ENCODE results near the gene TNFAIP2.

TNFAIP2 gene, protein sequence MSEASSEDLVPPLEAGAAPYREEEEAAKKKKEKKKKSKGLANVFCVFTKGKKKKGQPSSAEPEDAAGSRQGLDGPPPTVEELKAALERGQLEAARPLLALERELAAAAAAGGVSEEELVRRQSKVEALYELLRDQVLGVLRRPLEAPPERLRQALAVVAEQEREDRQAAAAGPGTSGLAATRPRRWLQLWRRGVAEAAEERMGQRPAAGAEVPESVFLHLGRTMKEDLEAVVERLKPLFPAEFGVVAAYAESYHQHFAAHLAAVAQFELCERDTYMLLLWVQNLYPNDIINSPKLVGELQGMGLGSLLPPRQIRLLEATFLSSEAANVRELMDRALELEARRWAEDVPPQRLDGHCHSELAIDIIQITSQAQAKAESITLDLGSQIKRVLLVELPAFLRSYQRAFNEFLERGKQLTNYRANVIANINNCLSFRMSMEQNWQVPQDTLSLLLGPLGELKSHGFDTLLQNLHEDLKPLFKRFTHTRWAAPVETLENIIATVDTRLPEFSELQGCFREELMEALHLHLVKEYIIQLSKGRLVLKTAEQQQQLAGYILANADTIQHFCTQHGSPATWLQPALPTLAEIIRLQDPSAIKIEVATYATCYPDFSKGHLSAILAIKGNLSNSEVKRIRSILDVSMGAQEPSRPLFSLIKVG

DNA sequence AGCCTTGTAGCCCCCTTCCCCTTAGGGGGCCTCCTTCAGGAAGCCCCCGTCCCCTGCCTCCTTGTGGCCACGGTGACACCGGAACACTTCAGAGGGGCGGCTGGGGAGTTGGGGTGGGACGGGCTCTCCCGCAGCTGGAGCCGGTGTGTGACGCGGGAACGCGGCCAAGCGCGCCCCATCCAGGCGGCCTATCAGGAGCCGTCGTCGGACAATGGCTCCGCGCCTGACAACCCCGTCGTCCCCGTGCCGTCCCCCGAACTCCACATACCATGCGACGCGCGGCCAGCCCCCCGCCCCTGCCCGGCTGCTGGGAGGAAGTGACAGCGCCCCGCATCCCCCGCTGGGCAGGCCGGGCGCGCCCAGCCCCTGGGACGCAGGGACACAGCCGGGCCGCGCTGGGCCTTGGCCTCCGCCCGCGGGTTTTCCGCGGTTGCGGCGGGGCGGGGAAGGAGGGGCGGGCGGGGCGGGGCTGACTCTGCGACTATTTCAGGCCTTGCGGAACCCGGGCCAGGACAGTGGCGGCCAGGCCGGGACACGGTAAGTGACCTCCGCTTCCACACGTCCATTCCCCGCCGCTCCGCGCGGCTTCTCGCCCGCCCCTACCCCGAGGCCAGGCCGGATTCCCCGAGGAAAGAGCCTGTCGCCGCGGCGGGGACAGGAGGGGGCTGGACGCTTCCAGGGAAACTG lies at the start of gene TNFAIP2:
TNFAIP2 (plus strand) TSS at position 515 of the 687 bp plus-strand sequence. CDS start 2,997 bp downstream, outside the sequence.
- no peak for FAIRE-seq

DNA sequence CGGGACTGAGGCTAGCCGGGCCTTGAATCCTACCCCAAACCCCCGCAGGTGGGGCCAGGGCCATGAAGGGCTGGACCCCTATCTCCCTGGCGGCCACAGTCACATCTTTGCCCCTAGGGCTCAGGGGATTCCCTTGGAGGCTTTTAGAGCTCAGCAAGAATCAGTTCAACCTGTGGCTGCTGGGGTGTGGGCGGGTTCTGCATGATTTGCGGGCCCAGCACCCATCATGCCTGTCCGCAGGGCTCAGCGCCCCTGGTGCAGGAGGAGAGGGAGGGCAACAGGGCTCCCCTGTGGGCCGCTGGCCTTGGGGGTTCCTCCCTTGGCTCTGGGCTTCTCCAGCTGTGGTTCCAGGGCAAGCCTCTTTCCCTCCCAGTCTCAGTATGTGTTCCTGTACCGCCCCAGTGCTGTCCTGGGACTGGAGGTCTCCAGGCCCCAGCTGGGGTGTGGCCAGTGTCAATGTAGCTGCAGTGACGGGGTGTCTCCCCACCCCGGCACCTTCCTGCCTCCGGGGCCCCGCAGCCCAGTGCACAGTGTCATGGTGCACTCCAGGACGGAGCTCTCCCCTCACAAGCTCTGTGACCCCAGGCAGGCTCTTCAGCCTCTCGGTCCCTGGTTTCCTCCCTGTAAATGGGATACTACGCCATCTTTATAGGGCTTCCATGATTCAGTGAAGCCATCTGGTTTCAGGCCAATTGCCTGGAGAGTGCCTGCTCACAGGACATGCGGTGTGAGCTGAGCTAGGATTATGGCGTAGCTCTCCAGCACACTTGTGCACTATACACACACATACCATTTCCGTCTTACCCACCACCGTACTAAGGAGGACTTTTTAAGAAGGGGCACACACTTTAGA lies 49.2 kb upstream of the TNFAIP2 start:
- no peak for FAIRE-seq

DNA sequence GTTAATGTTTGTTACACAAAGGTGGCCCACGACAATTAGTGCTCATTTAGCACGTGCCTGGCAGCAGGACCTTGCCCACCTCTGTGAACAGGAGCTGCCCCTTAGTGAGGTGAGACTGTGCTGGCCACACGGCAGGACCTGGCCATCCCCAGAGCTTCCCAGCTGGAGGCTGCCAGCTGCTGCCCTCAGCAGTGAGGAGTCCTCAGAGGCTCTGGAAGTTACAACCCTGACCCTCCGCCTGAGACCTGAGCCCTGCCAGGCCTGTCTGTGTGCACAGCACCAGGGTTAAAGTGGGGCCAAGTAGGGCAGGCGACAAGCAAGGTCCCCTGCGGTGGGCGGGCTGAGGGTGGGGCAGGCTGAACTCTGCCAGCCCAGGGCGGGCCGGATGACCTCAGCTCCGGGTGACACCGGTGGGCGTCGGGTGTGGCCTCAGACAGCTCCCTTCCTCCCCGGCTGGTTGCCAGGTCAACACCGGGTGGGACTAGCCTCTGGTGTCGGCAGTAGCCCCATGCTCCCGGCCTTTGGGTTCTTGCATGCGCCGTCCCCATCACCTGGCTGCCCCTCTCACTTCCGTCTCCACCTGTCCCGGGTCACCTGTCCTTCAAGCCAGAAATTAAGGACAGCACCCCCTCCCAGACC lies 48.4 kb upstream of the TNFAIP2 start:
- FAIRE-seq, result no peak

DNA sequence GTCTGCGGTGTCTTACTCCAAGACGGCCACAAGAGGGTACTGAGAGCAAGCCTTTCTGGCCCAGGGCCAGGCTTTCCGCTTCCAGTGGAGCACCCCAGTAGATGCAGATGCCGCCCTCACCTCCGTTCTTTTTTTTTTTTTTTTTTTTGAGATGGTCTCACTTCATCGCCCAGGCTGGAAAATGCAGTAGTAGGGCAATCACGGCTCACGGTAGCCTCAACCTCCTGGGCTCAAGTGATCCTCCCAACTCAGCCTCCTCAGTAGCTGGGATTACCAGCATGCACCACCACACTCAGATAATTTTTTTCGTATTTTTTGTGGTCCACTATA lies 44.9 kb upstream of the TNFAIP2 start:
- FAIRE-seq, result peak; percentile 18

DNA sequence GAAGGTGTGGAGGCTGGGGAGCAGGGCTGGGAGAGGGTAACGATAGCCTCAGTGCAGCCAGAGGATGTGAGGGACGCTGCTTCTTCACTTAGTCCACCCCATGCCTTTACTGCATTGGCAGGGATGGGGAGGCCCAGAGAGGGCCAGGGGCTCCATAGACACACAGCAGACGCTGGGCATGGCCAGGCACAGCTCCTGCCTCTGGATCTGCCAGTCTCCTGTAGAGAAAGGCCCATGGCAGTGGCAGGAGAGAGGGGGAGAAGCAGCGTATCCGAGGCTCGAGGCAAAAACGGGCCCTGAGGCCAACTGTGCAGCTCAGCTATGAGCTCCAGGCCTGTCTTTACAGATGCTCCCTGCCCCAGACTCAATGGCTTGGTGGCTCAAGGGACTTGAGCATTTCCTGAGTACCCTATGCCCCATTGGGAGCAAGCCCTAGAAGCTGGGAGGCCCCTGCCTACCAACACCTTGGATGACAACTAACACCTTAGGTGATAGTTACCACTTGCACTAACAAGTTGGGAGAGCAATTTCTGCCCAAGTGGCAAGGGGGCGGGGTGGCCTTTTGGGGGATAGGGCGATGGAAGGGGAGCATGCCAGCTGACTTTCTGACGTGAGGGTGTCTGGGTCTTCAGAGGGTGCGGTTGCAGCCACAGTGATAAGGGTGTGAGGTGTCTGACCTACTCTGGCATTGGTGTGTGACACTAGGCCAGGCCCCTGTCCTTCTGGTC lies 44.2 kb upstream of the TNFAIP2 start:
- FAIRE-seq, result no peak

DNA sequence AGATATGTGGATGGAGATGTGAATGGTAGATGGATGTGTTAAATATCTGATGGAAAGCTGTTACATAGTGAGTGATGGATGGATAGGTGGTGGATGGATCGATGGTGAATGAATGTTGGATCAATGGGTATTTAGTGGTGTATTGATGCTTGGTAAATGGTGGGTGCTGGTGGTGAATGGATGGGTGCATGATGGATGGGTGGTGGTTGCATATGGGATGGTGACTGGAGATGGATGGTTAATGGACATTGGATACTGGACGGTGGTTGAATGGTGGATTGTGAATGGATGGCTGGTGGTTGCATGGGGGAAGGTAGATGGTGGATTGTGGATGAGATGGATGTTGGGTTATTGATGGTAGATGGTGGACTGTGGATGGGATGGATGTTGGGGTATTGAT lies 41.3 kb upstream of the TNFAIP2 start:
- FAIRE-seq, result no peak

DNA sequence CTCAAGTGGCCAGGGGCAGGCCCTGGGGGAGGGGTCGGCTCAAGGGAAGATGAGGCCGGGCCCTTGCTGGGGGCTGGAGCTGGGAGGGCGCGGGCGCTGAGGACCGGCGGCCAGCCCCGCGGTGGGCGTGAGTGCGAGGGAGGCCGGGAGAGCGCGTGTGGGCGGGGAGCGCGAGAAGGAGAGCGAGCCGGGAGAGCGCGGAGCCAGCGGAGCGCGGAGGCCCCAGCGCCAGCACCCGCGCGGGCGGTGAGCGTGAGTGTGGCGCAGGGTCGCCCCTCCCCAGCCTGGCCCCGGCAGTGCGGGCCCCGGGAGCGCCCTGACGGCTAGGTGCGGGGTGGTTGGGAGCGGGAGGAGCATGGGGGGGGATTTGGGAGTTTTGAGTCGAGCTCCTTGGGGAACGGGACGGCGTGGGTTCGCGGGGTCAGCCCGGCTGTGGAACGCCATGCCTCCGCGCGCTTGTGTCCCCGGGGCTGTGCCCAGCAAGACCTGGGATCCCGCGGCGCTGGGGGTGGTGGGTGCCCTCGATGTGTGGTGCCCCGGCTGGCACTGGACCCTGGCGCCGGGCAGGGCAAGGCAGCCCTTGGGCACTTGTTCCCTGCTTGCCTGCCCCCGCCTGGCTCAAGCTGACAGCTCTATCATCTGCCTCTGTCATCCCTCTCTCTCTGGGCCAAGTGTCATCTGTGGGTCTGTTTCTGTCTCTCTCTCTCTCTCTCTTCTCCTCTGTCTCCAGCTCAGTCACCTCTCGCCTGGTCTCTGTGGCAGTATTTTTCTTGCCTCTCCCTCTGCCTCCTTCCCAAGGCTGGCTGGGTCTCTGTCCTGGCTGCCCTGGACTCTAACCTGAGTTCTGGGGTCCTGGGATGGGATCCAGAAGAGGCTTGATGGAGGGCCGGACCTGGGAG lies 39.0 kb upstream of the TNFAIP2 start, which contains the start of gene LBHD2:
LBHD2 (plus strand) TSS at position 190 of the 899 bp plus-strand sequence. CDS start 1,803 bp downstream, outside the sequence.
- FAIRE-seq, result no peak

DNA sequence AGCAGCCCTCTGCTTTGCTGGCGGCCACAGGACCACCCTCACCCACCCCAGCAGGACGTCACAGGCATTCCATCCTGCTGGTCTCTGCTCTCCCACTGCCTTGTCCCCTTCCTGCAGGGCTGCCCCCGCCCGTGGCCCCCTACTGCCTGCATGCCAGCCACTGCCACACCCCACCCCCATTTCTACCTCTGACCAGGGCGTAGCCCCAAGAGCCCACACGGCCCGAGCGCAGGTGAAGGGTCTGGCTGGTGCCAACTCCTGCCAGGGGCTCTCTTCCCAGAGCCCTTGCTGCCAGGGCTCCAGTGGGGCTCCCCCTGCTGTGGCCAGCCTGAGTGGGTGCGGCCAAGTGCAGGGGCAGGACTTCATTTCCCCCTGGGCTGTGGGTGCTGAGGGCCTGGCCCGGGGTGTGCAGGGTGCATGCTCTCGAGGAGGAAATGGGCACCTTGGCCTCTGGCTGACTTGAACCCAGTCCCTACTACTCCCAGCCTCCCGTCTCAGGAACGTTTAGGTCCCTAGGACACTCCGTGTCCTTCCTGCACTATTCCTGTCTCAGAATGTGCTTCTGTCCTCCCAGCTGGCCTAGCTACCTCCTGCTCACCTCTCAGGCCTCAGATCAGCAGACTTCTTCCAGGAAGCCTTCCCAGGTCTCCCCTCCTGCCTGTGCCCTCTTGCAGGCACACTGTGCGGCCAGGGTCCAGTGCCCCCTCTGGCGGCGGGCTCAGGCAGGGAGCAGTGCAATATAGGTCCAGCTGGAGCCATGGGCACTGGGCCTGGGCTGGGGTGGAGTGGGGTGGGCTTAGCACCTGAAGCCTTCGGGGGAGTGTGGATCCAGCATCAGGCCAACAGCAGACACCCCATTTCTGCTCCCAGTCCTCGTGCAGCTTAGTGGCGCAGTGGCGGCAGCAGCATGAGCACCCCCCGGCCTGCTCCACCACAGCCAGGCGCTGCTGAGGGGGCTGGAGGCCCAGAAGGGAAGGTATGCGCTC lies 37.9 kb upstream of the TNFAIP2 start:
- FAIRE-seq, result no peak

DNA sequence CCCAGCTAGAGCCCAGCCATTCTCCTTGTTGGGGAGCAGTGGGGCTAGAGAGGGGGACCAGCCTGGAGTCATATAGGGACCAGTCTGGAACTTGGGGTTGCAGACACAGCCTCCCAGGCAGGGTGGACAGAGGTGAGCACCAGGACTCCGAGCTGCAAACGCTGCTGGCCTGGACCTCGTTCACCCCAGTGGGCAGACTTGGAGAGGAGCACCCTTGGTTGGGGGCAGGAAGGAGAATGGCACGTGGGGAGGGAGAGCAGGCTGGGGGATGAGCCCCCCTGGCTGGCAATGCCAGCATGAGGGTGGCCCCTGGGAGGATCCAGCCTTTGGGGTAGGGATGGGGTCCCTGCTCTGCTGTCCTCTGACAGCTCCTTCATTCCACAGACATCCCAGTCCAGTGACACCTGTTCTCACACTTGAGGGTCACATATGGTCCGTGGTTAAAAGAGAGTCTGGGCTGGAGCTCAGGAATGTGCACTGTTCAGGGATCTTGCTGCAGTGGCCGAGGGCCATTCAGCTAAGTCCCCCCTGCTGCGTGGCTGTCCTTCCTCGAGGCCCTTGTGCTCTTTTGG lies 36.4 kb upstream of the TNFAIP2 start:
- FAIRE-seq, result no peak

DNA sequence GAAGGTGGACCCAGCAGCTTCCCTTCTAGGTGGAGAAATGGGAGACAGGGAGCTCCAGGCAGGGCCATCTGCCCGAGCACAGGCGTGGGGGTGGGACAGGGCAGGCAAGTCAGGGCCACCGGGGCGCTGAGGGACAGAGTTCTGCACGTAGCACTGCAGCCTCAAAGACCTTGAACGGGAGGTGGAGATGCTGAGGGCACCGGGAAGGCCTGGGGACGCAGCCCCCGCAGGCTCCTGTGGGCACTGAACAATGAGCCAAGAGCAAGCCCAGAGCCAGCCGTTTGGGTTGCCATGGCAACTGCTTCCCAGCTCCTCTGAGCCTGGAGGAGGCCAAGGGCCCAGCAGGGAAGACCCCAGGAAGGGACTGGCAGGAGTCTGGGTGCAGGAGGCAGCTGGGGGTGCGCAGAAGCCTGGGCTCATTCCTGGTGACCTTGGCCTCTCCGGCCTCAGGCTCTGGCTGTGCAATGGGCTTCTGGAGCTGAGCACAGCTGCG lies 35.9 kb upstream of the TNFAIP2 start:
- FAIRE-seq, result no peak

DNA sequence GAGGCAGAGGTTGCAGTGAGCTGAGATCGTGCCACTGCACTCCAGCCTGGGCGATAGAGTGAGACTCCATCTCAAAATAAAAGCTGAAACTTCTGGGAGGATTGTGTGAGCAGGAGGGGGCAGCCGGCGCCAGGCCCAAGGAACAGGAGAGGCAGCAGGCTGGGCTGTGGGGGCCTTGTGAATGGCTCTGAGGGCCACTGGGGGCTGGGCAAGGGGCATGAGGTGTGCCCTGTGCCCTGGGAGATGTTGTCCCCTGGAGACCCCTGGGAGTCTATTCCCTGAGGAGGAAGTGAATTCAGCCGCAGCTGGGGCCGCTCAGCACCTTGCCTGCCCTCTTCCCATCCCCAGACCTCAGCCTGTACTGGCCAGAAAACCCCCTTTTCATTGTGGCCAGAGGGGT lies 34.3 kb upstream of the TNFAIP2 start:
- FAIRE-seq, result no peak

DNA sequence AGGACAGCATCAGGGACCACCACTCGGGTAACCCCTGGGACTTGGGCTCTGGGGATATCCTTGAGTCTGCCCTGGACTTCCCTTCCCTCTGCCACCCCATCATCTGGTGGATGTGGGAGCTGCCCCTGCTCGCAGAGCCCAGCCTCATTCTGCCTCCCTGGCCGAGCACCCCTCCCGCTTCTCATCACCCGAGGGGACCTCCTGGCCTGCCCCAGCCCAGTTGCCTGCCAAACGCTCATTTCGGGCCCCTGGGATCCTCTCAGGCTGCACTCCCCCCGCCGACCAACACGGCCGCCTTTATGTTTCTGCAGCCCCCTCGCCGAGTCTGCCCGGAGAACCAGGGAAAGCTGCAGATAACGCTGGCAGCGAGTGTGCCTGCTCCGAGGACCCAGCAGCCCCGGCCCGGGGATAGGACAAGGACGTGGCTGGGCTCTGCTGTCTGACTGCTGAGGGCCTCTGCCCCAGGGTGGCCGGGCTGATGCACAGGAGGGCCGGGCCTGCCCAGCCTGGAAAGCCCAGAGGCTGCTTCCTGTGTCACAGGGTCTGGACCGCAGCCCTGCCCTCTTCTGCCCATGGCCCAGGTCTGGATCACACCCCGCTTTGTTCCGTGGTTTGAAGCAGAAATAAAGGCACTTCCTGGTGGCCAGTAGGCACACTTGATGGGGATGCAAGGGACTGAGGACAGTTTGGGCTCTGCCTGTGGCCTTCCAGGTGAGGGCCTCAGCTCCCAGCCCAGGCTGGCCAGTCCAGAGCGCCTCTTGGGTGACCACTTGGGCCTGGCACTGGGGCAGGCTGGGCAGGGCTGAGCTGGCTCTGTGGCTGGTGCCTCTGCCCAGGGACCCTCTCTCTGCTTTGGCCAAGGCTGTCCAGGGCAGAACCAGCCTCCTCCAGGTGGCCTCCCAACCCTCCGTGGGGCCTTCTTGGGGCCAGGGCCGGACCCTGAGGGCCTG lies 33.6 kb upstream of the TNFAIP2 start:
- no peak for FAIRE-seq

DNA sequence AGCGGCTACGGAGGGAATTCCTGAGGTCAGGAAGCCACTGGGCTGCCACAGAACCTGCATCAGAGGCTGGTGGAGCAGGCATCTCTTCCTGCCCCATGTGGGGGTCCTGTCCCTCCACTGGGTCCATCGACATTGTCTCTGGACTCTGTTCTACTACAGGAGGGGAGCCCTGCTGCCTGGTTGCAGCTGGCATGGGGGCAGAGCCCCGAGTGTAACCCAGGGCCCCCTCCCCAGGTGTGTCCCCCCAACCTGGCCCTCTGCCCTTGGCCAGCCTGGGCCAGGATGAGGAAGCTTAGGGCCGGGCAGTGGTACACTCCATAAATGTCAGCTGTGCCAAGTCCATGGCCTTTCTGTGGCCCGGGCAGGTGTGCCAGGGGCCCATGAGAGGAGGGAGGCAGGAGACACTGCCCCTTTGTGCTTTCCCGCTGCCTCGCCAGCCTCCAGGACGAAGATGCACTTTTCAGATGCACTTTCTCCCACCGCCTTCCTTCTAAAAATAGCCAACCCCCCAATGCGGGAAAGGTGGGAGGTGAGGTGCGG lies 32.7 kb upstream of the TNFAIP2 start:
- FAIRE-seq, result no peak

DNA sequence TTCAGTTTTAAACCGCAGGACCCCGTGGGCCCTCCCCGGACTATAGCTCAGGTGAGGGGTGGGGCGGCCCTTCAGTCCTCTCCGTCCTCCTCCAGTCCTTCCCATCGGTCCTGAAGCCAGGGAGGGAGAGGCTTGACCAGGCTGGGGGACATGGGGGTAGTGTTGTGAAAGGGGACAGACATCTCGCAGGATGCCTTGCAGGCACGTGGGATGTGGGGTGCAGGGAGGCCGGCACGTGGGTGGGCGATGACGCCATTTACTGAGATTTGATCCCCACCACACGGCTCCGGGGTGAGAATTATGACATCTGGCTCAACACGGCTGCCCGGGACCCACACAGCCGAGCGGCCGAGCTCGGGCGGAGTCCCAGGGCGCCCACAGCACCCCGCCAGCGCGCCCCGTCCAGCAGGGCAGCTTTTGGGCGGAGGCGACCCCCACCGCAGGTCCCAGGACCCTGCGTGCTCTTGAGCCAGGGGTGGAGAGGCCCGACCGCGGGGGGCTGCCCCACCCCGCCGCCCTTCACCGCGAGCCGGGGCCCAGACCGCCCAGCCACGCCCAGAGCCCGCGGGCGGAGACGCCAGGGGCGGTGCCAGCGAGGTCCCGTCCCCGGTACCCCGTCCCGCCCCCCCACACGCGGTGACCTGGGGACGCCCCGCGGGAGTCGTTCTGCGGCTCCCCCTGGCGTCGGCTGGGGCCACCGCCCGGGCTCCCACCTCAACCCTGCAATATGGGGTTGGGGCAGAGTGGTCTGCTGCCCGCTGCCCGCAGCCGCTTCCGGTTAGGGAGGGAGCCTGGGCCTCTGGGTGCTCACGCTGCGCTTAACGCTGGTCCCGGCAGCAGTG lies 32.0 kb upstream of the TNFAIP2 start:
- no peak for FAIRE-seq

DNA sequence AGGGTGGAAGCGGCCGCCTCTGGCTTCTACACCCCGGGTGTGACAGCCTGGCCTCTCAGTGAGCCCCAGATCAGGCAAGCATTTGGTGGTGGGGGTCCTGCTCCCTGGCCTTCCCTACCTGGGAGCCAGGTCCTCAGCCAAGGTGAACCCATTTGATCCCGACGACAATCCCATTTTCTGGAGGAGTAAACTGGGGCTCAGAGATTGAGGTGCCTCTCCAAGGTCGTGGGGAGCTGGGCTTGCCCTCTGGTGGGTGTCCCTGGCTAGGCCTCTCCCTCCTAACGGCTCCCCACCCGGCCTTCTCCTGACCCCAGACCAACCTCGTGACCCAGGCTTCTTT lies 31.4 kb upstream of the TNFAIP2 start:
- no peak for FAIRE-seq

DNA sequence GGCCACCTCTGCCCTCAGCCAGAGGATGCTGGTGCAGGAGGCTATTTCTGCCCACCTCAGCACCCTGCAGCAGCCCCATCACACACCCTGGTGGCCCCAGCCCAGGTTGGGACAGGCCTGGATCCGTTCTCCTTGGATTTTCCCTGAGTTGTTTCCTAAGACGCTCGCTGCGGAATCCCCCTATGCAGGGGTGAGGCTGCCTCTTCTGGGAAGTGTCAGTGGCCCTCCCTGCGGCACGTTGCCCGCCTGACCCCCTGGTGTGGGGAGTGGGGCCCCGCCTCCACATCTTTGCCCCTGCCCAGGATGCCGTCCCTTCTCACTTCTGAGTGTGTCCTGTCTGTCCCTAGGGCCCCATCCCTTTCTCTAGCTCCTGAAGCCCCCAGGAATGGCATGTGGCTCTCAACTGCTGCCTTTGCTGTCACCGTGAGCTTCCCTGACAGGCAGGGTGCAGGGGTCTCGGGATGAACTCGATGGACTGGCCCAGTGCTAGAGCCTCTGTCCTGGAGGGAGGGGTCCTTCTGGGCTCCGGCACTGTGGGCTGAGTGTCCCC lies 29.3 kb upstream of the TNFAIP2 start:
- FAIRE-seq, result no peak
